WTC11 (cell line): ENCODE results near the gene MED26.

Experiments
- TCF7 ChIP-seq: sonication (generic); formaldehyde crosslinking; IDR thresholded peaks from 2 replicates; pipeline ENCODE4 v1.8.0; 2022; ENCODE audit warnings: mild to moderate bottlenecking, low read depth, missing genetic modification reagents, moderate library complexity
- TF ChIP-seq, protein P1 (sequence below): fragments of 250-450 bp; sonication (Bioruptor Pico); IDR thresholded peaks from 2 replicates; pipeline ENCODE4 v2.1.2; 2022; ENCODE audit warnings: mild to moderate bottlenecking, moderate library complexity
- TF ChIP-seq, protein P2 (sequence below): fragments of 200-600 bp; IDR thresholded peaks from 2 replicates; pipeline ENCODE4 v1.8.0; 2022; ENCODE audit warnings: antibody characterized with exemption
- TF ChIP-seq, protein P3 (sequence below): sonication (generic); formaldehyde crosslinking; IDR thresholded peaks from 2 replicates; pipeline ENCODE4 v1.8.0; 2022; ENCODE audit warnings: mild to moderate bottlenecking, missing genetic modification reagents
- TF ChIP-seq, protein P4 (sequence below): sonication (generic); formaldehyde crosslinking; IDR thresholded peaks from 2 replicates; pipeline ENCODE4 v1.8.0; 2022; ENCODE audit warnings: mild to moderate bottlenecking, missing genetic modification reagents
- TF ChIP-seq, protein P5 (sequence below): sonication (generic); formaldehyde crosslinking; IDR thresholded peaks from 2 replicates; pipeline ENCODE4 v1.8.1; 2023; ENCODE audit warnings: mild to moderate bottlenecking, missing genetic modification reagents, moderate library complexity

DNA sequence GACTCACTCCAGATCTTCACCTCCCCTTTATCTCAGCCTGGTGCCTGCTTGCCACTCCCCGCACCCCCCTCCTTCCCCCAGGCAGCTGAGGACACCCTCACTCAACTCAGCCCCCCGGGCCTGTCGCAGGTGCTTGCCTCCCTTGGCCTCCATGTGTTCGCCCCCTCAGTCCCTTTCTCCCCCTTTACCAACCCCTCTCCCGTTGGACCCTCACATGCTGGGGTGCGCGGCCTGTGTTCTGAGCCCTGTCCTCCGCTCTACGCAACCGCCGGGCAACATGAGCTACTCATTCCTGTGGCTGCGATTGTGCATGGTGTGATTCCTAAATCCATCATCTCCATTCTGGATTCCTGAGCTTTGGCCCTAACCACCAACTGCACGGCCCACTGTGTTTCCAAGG, 90.9 kb downstream of the MED26 start:
- TF ChIP-seq TCF7 (CRISPR knock-in tag): no peak
- TF ChIP-seq, protein P1, sequence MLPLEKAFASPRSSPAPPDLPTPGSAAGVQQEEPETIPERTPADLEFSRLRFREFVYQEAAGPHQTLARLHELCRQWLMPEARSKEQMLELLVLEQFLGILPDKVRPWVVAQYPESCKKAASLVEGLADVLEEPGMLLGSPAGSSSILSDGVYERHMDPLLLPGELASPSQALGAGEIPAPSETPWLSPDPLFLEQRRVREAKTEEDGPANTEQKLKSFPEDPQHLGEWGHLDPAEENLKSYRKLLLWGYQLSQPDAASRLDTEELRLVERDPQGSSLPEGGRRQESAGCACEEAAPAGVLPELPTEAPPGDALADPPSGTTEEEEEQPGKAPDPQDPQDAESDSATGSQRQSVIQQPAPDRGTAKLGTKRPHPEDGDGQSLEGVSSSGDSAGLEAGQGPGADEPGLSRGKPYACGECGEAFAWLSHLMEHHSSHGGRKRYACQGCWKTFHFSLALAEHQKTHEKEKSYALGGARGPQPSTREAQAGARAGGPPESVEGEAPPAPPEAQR (CRISPR knock-in tag): no peak
- TF ChIP-seq, protein P2, sequence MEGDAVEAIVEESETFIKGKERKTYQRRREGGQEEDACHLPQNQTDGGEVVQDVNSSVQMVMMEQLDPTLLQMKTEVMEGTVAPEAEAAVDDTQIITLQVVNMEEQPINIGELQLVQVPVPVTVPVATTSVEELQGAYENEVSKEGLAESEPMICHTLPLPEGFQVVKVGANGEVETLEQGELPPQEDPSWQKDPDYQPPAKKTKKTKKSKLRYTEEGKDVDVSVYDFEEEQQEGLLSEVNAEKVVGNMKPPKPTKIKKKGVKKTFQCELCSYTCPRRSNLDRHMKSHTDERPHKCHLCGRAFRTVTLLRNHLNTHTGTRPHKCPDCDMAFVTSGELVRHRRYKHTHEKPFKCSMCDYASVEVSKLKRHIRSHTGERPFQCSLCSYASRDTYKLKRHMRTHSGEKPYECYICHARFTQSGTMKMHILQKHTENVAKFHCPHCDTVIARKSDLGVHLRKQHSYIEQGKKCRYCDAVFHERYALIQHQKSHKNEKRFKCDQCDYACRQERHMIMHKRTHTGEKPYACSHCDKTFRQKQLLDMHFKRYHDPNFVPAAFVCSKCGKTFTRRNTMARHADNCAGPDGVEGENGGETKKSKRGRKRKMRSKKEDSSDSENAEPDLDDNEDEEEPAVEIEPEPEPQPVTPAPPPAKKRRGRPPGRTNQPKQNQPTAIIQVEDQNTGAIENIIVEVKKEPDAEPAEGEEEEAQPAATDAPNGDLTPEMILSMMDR: no peak
- TF ChIP-seq, protein P3, sequence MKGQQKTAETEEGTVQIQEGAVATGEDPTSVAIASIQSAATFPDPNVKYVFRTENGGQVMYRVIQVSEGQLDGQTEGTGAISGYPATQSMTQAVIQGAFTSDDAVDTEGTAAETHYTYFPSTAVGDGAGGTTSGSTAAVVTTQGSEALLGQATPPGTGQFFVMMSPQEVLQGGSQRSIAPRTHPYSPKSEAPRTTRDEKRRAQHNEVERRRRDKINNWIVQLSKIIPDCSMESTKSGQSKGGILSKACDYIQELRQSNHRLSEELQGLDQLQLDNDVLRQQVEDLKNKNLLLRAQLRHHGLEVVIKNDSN (CRISPR knock-in tag): no peak
- TF ChIP-seq, protein P4, sequence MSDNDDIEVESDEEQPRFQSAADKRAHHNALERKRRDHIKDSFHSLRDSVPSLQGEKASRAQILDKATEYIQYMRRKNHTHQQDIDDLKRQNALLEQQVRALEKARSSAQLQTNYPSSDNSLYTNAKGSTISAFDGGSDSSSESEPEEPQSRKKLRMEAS: no peak
- TF ChIP-seq, protein P5, sequence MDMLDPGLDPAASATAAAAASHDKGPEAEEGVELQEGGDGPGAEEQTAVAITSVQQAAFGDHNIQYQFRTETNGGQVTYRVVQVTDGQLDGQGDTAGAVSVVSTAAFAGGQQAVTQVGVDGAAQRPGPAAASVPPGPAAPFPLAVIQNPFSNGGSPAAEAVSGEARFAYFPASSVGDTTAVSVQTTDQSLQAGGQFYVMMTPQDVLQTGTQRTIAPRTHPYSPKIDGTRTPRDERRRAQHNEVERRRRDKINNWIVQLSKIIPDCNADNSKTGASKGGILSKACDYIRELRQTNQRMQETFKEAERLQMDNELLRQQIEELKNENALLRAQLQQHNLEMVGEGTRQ: no peak
